Measurements from ENCODE around the gene TBL3.
"Not testable (repeated sequence)": the region's sequence is repeated elsewhere in the genome, so short reads cannot be mapped to it uniquely, and the experiment has no call there.

The TBL3 gene

DNA sequence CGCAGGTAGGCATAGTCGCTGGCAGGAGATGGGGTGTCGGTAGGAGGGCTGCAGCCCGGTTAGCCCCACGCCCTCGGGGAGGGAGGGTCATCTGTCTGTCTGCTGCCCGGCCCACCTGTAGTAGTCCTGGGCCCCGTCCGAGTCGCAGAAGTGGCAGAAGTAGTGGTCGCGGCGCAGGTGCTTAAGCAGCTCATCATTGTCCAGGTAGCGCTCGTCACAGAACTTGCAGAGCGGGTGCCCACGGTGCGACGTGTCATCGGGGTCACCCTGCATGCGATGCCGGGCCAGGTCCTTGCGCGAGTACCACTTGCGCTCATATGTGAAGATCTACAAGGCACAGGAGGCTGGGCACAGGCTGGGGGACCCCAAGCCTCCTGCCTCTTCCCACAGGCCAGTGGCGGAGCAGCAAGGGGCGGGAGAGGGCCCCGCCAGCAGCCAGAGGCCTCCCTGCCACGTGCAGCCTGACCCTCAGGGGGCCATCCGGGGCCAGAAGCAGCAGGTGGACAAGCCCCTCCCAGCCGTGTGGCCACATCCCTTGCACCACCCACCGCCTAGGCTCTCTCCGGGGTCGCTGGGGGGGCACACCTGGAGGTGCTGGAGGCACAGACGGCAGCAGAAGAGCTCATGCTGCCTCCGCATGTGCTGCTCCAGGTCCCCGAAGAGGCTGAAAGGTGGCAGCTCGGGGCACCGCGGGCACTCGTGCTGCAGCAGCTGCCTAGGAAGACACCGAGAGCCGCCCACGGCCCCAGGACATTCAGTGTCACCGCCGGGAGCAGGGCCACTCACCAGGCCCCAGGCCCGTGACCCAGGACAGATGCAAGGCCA lies 30.8 kb downstream of the TBL3 start:
- DNase-seq, result no peak

DNA sequence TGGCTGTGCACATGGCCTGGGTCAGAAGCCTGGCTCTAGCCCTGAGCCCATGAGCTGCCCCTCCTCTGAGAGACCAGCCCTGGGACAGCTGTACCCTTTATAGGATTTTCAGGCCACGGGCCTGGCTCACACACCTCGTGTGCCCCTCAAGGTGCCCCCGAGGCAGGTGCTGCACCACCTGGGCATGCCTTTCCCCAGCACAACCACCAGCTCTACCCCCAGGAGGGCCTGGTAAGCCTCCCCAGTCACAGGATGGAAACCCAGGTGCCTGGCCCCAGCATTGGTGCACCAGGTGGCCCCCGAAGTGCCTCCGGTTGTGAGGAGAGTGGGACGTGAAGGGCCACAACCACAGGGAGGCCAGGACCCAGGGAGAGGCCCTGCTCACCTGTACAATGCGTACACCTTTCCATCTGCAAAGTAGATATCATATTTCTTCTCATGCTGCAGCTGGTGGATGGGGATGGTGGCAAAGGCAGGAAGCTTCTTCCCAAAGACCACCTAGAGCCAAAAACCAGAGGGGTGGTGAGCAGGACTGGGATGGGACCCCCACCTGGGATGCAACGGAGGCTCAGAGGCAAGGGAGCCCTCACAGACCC lies 31.5 kb downstream of the TBL3 start:
- no peak for DNase-seq

DNA sequence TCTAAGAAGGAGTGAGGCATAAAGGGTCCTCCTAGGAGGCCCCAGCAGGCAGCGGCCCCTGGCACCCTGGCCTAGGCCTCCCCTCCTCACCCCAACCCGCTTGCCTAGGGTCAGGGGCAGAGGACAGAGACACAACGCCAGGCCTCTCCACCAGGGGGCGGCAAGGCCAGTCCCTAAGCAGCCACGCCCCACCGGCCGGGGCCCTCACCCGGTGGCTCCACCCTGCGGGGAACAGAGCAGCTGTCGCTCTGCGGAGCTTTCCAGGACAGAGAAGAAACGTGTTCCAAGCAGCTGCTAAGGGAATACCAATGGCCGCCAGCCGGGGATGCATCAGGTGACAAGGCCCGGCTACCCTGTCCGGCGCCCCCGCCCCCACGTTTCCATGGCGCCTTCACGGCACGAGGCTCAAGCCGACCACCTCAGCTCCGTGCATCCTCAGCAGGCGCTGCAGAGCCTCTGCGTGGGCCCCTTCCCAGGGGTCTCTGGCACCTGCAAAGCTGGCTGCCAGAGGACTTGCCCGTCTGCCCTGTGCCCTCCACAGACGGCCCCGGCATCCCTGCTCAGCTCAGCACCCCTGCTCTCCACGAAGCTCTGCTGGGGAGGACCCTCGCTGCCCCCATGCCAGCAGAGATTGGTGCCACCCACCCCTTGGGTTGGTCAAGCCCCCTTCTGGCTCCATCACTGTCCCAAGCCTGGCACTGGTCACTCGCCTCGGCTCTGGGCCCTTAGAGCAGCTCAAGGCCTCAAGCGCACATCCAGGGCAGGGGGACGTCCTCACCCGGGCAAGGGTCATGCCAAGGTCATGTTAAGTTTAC lies 32.2 kb downstream of the TBL3 start:
- peak; percentile 78 for DNase-seq

DNA sequence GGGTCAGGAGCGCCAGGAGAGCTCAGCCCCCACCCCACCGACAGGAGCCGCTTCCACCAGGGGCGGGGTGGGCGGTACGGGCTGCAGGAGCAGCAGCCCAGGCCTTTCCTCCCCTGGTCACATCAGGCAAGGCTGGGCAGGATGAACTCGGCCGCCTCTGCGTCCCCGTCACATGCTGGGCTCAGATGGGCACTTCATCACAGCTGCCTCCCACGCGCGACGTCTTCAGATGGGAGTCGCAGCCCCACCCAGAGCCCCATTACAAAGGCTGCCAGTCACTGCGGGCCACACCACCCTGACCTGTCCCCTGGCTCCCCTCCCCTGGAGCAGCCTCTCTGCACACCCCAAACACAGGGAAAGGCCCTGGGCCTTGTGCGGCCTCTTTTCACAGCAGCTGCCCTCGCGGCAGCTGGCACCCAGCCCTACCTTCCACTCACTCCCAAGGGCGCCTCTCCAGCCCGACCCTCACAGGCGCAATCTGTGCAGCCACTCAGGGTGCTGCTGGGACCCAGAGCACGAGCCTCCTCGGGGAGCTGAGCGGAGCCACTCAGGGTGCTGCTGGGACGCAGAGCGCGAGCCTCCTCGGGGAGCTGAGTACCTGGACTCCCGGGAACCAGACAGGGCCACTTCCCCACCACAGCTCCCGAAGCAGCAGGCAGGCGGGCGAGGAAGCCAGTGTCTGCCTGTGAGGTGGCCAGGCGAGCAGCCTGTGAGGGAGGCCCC lies 33.1 kb downstream of the TBL3 start:
- no peak for DNase-seq

DNA sequence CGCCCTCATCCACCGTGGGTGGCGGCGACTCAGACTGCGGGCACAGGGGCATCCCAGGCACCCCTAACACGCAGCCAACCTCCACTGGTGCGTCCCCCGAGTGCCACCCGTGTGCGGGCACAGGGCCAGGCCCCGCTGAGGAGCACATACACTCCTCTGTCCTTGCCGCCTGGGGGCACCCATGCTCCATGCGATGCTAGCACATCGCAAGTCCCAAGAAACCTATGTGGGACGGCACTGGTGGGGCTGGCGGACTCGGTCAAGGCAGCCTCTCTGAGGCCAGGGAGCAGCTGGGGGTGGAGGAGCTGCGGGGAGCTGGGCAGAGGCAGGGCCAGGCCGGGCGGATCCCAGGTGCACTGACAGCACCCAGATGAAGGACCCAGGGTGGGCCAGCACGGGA lies 33.8 kb downstream of the TBL3 start:
- no peak for DNase-seq

DNA sequence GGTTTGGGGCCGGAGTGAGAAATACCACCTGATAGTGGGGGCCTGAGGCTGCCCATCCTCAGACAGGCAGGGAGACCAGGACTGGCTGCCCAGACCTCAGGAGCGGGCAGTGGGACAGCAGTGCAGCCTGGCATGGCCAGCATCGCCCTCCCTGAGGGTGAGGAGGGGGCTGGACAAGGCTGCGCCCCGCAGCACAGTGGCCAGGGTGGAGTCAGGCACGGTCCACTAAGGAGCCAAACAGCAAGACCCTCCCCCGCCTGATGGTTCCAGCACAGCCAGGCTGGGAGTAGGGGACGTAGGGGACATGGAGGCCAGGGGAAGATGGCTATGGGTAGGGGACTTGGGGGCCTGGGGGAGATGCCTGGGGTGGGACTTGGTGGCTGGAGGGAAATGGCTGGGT lies 34.5 kb downstream of the TBL3 start:
- no peak for DNase-seq

DNA sequence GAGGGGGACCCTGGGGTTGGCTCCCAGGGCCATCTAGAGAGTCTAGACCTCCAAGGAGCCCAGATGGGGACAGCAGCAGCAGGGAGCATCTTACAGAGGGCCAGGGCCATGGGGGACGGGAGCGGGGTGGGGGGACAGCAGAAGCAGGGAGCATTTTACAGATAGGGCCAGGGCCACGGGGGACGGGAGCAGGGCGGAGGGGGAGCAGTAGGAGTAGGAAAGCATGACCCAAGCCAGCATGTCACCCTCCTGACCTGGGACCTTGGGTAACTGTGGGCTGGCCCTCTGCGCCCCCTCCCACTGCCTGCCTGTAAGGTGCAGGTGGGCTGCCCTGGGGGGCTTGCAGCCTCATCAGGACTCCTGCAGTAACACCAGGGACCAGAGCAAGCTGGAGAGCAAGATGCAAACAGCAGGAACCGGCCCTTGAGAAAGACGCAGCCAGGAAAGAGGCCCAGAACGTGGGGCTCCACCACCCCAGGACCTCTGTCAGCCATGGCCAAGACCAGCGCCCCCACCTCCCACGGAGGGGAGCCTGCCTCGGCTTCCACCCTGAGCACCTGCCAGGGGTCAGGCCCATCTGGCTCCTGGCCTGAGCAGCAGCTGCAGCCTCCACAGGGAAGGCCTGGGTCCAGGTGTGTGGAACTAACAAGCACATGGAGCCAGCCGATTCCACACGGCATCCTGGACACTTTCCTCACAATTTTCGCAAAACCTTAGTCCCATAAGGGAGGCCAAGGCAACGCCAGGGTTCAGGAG lies 35.4 kb downstream of the TBL3 start:
- no peak for DNase-seq

DNA sequence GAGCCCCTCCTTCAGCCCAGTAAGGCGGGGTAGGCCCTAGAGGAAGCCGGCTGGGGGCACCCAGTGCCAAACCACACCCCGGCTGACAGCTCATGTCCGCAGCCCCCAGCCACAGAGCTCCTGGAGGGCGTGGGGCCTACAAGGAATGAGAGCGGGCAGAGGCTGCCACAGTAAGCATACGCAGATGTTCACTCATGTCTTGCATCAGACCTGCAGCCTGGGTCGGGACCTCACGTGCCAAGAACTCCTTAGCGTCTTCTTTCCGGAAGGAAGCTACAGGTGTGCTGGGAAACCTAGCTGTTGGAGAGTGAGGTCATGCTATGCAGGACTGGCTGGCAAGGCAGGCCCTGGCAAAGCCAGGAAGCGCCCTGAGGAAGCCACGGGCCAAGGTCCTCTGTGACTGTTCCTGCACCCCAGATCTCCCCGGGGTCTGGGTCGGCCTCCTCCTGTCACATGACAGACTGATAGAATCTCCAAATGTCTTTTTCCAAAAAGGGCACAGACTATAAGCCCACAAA lies 36.2 kb downstream of the TBL3 start:
- DNase-seq, result no peak

DNA sequence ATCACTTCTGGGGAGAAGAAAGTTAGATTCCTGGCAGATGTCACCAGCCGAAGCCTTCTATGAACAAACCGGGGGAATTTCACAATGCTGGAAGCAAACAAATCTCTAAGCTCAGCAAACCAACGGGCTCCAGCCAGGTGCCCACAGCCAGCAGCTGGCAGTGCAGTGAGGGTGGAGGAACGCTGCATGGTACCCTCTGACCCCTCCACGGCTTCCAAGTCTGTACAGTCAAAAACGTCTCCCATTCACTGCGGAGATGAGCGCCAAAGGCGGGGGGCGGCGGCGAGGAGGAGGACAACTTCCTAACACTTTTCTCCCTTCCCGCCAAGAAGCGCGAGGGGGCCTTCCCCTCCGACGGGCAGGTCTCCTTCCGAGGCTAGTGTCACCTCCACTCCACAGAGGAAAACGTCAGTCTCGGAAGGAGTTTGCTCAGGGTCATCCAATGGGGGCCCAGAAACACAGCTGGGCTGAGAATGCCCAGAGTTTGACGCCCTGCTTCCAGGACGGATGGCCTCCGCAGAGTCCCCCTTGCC lies 36.8 kb downstream of the TBL3 start:
- DNase-seq, result no peak

DNA sequence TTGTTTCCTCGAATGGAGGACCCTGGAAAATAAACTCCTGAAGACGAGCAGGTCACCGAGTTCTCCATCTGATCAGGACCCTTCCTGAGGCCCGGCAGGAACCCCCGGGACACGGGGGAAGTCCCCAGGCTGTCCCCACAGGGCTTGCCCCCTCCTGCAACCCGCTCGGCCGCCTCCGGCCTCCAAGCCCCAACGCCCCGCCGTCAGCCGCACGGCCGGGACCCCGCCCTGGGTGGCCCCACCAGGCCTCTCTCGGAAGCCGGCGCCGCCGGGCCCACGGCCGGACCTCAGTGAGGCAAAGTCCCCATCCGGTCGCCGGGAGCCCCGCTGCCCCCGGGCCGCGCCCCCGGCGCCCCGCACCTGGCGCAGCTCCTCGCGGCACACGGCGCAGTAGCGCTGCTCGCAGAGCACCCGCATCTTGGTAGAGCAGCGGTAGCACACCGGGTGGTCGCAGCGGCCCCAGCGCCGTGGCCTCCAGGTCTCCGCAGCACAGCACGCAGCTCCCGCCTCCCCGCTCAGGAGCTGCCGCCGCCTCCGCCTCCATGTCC lies 37.4 kb downstream of the TBL3 start:
- no peak for DNase-seq

DNA sequence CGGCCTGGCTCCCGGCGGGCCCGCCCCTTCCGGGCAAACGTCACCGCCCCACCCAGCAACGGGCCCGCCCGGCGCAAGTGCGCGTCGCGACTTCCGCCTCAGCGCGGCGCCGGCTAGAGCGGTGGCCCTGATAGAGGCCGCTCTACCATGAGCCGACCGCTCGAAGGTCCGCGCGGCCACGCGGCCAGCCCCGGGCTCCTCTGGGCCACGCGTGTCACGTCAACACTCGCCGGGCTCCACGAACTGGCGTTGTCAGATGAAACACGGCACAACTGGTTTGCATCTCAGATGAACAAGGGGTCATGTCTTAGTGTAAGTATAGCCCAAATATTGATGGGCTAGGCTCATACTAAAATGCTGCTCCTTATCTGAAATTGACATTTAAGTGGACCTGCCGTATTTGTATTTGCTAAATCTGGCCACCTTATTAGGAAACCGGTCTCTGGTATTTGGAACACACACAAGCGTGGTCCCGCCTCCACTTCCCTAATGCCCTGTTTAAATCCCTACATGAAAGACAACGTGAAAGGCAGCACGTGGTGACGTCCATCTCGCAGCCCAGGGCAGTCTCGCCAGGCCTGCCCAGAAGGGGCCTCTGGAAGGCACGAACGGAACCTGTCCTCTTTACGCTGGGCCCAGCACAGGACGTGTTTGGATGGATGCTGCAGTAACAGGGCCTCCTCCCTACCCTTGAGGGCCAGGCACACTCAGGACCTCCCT lies 38.1 kb downstream of the TBL3 start, which contains the start of gene ZNF598:
Gene ZNF598, minus strand, starts transcription at position 31 of the 720 bp plus-strand sequence.
- peak; percentile 68 for DNase-seq

DNA sequence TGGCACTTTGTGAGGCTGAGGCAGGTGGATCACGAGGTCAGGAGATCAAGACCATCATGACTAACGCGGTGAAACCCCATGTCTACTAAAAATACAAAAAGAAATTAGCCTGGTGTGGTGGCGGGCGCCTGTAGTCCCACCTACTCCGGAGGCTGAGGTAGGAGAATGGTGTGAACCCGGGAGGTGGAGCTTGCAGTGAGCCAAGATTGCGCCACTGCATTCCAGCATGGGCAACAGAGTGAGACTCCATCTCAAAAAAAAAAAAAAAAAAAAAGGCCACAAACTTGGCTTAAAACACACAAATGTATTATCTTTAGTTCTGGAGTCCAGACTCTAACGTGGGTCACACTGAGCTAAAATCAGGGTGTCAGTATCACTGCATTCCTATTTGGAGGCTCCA lies 39.9 kb downstream of the TBL3 start:
- DNase-seq, result not testable (repeated sequence)

DNA sequence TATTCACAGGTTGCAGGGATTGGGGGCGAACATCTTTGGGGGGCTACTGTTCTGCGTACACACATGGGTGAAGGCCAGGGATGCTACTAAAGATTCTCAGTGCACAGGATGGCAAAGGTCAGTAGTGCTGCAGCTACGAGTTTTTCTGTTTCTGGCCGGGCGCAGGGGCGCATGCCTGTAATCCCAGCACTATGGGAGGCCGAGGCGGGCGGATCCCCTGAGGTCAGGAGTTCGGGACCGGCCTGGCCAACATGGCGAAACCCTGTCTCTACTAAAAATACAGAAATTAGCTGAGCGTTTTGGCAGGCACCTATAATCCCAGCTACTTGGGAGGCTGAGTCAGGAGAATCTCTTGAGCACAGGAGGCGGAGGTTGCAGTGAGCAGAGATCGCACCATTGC lies 41.7 kb downstream of the TBL3 start:
- no peak for DNase-seq

DNA sequence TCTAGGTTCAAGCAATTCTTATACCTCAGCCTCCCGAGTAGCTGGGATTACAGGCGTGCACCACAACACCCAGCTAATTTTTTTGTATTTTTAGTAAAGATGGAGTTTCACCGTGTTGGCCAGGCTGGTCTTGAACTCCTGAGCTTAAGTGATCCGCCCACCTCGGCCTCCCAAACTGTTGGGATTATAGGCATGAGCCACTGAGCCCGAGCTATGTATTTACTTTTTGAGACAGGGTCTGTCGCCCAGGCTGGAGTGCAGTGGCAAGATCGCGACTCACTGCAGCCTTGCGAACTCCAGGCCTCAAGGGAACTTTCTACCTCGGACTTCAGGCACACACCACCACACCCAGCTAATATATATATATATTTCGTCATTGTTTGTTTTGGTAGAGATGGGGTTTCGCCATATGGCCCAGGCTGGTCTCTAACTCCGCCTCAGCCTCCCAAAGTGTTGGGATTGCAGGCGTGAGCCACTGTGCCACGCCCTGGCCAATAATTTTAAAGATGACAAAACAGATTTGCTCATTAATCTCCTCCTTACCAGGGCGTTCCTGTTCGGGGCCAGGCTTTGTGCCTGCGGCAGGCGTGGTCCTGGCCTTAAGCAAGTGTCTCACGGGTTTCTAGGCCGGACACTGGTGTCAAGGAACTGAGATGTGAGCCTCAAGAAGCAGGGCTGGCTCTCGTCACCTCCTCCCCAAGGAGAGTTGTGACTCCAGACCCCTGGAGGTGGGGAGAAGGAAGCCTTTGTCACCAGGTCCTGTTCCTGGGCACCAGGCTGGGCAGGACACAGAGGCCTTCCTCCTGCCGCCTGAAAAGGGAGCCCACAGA lies 43.5 kb downstream of the TBL3 start:
- no peak for DNase-seq

DNA sequence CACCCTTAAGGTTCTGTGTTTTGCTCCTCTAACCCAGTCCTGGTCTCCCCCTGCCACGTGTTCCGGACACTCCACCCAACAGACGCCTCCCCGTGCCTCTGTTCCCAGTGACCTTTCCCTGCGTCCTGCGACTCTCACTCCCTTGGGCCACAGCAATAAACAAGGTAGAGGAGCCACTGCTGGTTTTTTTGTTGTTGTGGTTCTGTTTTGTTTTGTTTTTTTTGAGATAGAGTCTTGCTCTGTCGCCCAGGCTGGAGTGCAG lies 44.0 kb downstream of the TBL3 start:
- DNase-seq, result no peak

DNA sequence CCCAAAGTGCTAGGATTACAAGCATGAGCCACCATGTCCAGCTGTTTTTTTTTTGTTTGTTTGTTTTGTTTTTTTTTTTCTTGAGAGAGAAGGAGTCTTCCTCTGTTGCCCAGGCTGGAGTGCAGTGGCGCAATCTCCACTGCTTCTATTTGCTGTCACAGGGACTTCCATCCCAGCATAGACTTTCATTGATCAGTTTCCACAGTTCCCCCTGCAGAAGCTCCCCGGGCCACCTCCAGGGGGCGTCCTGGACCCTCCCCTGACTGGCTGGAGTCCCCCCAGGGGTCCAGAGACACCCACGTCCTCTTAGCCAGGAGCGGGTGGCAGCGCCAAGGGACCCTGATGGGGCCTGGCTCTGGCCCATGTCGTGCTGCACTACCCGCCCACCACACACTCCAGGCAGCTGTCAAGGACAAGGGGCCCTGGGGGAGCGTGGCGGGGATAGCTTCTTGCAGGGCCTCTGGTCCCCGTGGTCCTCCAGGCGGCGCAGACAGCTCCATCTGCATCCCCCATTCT lies 44.6 kb downstream of the TBL3 start:
- DNase-seq, result no peak

DNA sequence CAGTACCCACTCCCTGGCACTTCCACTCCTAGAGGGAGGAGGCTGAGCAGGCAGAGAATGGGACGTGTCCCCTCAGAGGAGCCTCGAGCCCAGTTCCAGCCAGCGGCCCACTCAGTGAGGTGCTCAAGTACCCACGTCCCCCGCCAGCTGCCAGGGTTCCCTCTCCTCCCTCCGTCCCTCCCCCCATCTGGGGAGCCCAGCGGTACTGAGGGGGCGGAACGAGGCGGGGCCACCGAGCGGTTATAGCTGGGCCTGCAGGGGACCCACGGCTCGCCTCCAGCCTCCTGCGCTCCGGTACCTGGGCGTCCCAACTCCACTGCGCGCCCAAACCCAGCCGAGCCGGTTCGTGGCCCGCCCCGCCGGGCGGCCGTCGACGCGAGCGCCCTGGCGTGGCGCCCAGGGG lies 47.7 kb downstream of the TBL3 start, which contains the start of gene NPW:
Gene NPW, plus strand, starts transcription at position 268 of the 403 bp plus-strand sequence.
- no peak for DNase-seq

DNA sequence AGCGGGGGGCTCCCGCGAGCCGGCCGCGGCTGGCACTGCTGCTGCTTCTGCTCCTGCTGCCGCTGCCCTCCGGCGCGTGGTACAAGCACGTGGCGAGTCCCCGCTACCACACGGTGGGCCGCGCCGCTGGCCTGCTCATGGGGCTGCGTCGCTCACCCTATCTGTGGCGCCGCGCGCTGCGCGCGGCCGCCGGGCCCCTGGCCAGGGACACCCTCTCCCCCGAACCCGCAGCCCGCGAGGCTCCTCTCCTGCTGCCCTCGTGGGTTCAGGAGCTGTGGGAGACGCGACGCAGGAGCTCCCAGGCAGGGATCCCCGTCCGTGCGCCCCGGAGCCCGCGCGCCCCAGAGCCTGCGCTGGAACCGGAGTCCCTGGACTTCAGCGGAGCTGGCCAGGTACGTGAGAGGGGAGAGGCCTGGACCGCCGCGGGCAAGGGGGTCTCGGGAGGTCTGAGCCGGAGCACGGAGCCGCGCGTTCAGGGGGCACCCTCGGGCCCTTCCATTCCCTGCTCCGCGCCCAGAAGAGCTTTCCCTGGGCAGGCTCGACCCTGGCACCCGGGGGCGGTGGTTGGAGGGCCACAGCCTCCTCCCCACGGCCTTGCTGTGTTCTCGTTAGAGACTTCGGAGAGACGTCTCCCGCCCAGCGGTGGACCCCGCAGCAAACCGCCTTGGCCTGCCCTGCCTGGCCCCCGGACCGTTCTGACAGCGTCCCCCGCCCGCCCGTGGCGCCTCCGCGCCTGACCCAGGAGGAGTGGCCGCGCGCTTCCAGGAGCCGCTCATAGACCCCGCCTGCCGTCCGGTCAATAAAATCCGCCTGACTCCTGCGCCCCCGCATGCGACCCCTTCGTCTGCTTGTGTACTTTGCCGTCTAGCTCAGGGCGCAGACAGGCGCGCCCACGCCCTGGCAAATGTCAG lies 48.3 kb downstream of the TBL3 start:
- no peak for DNase-seq

DNA sequence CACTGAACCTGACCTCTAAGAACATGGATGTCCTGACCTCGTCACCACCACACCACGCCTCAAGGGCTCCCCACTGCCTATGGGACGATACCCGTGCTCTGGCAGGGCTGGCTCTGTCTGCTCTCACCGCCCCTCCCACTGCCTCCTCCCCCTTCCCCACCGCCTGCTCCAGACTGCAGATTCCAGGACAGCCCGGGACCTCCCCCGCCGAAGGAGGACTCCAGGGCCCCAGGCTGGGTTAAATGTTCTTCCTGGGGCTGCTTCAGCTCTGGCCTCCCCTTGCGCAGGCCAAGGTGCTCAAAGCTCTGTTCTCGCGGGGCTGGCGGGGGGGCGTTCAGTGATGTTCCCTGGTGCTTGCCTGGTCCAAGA lies 50.9 kb downstream of the TBL3 start:
- no peak for DNase-seq
